Erythroblast (primary cell): ENCODE results near the gene BRIP1.
A peak's percentile ranks its signal among the peaks of the same experiment; 100 is the strongest.

Source experiments
- DNase-seq, 2 experiments: peaks; one replicate each; lab custom pipeline; 2025; lab: John Stamatoyannopoulos, UW
- GATA1 ChIP-seq: IDR thresholded peaks from 2 replicates; pipeline ENCODE4 v1.6.1; 2011; ENCODE audit warnings: low read depth, mild to moderate bottlenecking, control low read depth, low read length, moderate library complexity
- POLR2A ChIP-seq: IDR thresholded peaks from 2 replicates; pipeline ENCODE4 v1.6.1; 2011; ENCODE audit warnings: mild to moderate bottlenecking, low read length

BRIP1 gene

DNA sequence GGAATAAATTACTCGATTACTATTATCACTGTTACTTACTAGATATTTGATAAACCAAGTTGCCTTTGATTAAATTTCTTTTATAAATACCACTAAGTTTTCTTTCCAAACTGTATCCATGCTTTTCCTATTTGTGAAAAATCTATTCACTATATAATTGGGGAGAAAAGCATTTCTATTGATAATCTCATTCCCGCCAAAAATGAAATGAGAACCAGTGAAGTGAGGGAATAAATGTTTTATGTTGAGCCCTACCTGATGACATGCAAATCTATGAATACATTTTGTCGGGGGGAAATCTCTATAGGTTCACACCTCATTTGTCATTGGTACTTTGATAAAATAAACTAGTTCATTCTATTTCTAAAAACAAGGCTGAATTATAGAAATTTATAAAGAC is 15.7 kb downstream of the BRIP1 start:
- no peak for DNase-seq
- no peak for TF ChIP-seq GATA1
- TF ChIP-seq POLR2A: no peak

DNA sequence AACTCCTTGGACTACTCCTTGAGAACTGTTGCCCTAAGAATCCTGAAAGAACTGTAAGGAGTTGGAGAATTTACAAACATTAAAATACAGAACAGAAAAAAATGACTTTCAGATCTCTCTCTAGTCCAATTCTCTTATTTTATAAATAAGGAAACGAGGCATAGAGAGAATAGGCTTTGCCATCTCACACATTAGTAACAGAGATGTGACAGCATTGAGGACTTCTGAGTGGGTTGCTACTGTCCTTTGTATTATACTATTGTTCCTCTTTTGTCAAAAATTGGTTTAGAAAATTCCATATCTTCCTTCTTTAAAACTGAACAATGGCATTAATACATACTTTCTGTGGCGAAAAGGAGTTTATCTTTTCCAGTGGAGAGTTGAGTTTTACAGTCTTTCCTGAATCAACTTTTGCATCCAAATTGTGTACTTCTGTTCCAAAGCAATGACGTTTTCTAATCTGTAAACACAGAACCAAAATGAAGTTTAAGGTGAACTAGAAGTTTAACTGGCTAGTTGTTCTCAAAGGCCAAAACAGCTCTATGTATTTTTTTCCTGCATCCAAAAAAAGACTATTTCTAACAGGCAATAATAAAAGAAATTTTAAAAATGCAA is 16.5 kb downstream of the BRIP1 start:
- TF ChIP-seq POLR2A: no peak
- no peak for TF ChIP-seq GATA1
- no peak for DNase-seq

DNA sequence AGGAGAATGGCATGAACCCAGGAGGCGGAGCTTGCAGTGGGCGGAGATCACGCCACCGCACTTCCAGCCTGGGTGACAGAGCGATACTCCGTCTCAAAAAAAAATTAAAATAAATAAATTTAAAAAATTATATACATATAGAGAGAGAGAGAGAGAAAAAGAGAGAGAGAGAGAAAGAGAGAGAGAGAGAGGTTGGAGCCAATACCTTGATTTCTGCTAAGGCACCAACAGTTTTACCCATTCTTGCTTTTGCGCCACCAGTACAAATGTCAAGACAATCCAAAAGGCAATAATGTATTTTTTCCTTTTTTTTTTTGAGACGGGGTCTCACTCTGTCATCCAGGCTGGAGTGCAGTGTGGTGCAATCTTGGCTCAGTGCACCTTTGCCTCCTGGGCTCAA is 17.2 kb downstream of the BRIP1 start:
- TF ChIP-seq GATA1 (no peak), POLR2A (no peak)
- DNase-seq: no peak

DNA sequence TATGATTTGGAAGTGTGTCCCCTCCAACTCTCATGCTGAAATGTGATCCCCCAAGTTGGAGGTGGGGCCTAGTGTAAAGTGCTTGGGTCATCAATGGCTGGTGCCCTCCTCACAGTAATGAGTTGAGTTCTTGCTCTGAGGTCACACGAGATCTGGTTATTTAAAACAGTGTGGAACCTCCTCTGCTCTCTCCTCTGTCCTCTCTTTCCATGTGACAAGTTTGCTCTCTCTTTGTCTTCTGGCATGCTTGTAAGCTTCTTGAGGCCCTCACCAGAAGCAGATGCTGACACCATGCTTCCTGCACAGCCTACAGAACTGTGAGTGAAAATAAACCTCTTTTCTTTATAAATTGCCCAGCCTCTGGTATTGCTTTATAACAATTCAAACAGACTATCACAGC is 19.9 kb downstream of the BRIP1 start:
- DNase-seq: no peak
- TF ChIP-seq GATA1 (no peak), POLR2A (no peak)

DNA sequence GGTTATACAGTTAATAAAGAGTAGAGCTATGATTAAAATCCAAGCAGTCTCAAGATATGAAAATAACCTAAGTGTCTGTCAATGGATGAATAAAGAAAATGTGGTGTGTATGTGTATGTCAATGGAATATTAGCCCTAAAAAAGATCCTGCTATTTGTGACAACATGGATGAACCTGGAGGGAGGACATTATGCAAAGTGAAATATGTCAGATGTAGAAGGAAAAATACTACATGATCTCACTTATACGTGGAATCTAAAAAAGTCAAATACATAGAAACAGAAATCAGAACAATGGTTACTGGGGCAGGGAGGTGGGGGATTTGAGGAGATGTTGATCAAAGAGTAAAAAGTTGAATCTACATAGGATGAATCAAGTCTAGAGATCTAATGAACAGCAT is 20.4 kb downstream of the BRIP1 start:
- no peak for DNase-seq
- TF ChIP-seq POLR2A (no peak), GATA1 (no peak)

DNA sequence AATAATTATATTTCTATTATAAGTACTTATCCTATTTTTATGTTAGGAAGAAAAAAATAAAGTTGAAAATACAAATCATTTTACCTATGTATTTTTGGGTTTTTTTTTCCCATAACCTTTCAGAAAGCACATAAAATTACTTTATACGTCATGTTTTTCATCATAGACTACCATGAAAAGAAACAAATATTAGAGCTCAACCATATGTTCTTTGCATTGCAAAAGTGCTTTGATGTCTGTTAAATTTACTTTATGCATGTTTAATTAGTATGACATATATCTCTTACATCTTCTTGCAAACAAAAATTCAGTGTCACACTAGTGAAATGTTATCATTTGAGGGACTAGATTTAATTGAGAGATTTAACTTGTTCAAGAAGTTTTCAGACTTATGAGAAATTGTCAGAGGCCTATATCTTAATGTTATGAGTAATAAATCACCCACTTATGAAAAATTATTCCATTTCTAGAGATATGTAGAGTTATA is 24.0 kb downstream of the BRIP1 start:
- DNase-seq: no peak
- TF ChIP-seq POLR2A: no peak
- TF ChIP-seq GATA1: no peak

DNA sequence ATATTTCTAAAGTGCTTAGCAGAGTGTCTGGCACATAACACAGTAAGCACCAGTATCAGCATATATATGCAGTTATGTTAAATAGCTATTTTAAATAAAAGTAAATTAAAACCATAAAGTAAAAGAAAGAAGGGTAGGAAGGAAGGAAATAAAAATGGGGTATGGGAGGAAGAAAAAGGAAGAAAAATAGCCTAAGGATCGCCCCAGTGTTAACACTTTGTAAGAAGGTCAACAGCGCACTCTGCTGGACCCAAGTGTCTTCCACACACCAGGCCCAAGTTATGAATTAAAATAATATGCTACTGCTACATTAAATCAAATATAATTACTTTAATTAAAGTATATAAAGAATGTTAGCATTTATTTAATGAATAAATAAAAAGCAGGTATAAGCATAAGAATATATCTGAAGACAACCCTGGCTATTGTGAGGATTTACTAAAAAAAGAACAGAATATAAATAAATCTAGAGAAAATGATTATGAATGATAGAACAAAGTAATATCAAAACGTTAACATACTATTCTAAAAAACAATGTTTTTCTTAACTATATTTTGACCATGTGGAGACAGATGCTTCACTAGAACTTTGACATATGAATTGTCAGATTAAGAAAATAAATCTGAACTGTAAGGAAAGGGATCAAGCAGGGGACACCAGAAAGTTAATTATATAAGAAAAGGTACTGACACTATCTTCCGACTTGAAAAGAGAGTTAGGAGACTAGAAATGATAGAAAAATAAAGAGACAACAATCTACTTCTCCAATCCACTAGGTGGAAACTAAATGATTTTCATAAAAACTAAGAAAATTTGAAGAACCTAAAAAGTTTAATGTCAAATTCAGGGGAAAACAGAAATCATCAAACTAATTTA is 25.9 kb downstream of the BRIP1 start:
- no peak for TF ChIP-seq POLR2A
- no peak for TF ChIP-seq GATA1
- peak; percentile 71 to 83 for DNase-seq

DNA sequence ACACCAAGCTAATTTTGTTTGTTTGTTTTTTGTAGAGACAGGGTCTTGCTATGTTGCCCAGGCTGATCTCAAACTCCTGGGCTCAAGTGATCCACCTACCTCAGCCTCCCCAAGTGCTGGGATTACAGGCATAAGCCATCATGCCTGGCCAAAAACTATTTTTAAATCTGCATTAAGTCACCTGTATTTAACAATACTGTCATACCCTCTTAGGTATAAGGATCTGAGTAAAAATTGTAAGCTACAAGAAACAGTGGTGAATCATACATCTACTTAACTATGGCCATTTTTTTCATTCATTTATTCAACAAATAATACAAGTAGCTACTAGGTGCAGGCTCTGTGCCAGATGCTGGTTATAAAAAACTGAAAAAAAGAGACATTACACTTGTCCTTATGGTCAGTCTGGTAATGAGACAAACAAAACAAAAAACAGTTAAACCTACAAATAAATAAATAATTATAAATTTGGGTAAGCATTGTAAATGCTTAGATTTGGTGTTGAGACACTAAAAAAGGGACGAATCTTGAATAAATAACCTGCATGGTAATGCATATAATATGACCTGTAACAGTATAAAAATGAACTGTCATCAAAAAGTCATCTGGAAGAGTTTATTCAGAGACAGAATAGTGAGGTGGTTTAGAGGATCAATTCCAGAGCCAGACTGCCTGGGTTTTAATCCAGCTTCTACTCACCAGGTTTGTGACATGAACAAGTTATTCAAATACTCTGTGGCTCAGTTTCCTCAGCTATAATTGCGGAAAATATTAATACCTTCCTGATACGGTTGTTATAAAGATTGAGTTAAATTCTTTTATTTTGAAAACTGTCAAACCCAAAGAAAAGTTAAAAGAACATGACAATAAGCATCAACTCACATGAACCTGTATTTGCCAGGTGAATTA is 26.8 kb downstream of the BRIP1 start:
- no peak for TF ChIP-seq POLR2A
- TF ChIP-seq GATA1: no peak
- no peak for DNase-seq

DNA sequence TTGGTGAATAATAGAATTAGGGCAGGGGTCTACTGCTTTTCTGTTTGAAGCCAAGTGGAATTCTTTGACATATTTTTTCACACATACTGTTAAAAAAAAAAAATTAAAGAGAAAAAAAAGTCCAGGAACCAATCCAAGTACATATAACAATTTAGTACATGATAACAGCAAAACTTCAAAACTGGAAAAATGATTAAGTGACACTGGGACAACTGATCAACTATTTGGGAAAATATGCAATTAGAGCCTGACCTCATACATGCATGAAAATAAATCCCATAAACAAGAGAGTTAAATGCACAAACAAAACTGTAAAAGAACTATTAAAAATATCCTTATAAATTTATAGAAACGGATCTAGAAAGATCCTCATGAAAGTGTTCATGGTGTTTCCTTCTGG is 27.7 kb downstream of the BRIP1 start:
- no peak for DNase-seq

DNA sequence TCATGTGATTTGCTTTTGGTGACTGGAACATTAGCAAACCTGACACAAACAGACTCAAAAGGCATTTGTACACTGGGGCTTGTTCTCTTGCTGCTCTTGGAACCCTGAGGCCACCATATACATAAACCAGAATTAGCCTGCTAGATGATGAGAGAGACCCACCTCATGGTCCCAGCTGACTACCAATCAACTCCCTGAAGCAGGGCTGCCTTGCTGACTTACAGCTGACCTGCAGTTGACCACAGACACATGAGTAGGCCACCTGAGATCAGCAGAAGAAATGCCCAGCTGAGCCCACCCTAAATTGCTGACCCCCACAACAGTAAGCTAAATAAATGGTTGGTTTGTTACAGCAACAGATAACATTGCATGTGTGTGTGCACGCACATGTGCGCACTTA is 28.7 kb downstream of the BRIP1 start:
- DNase-seq: no peak
- no peak for TF ChIP-seq POLR2A
- TF ChIP-seq GATA1: no peak

More for the DNA sequence above, 27.7 kb downstream of the BRIP1 start:
- no peak for TF ChIP-seq GATA1
- no peak for TF ChIP-seq POLR2A

DNA sequence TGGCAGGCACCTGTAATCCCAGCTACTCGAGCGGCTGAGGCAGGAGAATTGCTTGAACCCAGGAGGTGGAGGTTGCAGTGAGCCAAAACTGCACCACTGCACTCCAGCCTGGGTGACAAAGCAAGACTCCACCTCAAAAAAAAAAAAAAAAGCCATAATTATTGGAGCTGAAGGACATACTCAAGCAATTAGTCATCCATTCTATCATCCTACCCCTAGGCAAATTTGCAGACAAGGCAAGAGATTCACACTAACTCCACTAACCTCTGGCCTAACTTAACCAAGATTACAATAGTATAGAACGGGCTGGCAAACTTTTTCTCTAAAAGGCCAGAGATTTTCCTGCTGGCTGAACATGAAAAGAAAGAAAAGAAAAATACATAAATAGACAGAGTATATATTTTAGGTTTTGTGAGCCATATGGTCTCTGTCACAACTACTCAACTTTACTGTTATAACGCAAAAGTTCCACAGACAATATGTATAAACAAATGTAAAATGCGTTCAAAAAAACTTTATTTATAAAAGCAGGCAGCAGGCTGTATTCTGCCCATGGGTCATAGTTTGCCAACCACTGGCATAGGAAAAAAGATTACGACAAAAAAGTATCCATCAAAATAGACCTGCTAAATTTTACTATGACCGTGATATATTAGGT is 29.7 kb downstream of the BRIP1 start:
- TF ChIP-seq POLR2A (no peak), GATA1 (no peak)
- no peak for DNase-seq

DNA sequence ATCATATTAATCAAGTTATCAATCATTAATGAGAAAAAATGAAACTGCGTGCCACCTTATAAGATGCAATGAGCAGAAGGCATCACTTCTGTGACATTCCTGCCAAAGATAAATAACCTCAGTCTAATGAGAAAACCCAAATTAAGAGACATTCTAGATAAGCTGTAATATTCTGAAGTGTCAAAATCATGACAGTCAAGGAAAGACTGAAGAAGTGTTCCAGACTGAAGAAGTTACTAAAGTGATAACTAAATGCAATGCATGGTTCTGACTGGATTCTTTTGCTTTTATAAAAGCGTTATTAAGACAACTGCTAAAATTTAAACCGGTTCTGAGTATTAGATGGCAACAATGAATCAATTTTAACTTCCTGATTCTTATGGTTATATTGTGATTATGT is 30.9 kb downstream of the BRIP1 start:
- no peak for TF ChIP-seq POLR2A
- DNase-seq: no peak

DNA sequence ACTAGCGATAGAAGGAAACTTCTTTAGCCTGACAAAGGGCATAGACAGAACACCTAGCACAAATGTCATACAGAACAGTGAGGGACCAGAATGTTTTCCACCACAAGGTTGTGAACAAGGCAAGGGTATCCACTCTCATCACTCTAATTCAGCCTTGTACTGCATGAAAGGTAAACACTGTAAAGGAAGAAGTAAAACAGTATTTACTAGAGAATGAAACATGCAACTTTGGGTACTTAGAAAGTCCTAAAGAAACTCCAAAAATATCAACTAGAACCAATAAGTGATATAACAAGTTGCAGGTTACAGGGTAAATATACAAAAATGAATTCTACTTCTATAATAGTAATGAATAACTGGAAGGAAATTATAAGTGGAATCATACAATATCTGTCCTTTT is 32.2 kb downstream of the BRIP1 start:
- no peak for DNase-seq
- TF ChIP-seq GATA1 (no peak), POLR2A (no peak)

DNA sequence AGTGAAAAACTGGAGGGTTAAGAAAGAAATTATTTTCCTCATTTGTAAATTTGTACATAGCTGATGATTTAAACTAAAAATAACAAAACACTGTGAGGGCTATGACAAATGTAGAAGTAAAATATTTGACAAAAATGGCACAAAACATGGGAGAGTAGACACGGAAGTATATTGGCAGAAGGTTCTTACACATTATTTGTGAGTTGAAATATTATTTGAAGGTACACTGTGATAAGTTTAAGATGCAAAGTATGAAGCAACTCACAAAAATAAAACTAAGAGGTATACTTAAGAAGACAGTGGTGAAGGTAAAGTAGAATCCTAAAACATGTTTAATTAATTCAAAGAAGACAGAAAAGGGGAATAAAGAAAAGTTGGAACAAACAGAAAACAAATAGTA is 34.6 kb downstream of the BRIP1 start:
- TF ChIP-seq GATA1 (no peak), POLR2A (no peak)
- DNase-seq: no peak
